Measurements from ENCODE around the gene TSPAN6.

TSPAN6 gene

DNA sequence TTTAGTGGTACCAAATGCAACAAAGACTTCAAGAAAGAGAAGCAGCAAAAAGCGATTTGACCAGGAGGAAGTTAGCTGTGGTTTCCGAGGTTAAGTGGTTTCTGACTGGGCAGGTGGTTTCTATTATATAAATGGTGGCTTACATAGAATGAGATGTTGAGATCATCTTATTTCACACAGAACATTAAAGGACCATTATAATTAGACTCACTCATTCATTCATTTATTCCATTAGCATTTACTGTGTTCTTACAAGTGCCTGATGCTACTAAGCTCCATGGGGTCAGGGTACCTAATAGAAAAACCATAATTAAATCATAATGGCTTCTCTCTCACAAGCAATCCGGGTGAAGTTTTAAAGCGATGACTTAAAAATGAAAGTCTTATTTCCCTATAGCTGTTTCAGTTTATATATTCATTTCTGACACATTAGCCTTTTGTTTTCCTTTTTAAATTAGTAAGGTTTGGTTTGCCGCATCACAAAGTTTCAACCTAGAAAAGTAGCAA, 10.6 kb downstream of the TSPAN6 start:
- peaks cover 15% of the 10 kb centered on the region for H4K20me1 ChIP-seq
- no peaks in the 10 kb centered on the region for H3K27me3 ChIP-seq
- no peaks in the 10 kb centered on the region for H3K9me3 ChIP-seq
- H3K4me1 ChIP-seq, result peaks cover 24% of the 10 kb centered on the region
- no peak for TF ChIP-seq Cebpa-rat (IDR thresholded peaks at IDR 0.05)
- no peak overlapping the region for H3K27ac ChIP-seq
- no peaks in the 10 kb centered on the region for H3K36me3 ChIP-seq
- no peak overlapping the region for H3K4me3 ChIP-seq
- no peak overlapping the region for H3K9ac ChIP-seq
- peak overlapping the region; percentile 70 for H3K4me2 ChIP-seq

DNA sequence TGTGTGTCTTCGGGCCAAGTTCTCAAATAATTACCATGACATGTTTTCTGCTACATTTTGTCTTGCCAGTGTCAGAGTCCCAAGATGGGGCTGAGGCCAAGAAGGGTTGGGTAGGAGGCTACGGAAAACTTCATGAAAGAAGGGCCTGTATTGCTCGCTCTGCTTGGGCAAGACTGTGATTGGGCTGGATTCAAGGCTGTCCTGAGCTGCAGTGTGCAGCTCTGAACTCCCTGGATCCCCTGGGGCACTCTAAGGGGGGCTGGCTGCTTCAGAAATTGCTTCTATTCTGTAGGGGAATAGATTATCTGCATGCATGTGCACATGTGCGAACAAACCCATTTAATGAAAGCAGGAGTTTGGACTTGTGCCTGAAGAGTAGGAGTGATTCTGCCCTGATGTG, 13.6 kb downstream of the TSPAN6 start:
- no peak overlapping the region for H3K4me3 ChIP-seq
- H3K27me3 ChIP-seq, result no peaks in the 10 kb centered on the region
- no peak overlapping the region for H3K27ac ChIP-seq
- H3K4me1 ChIP-seq, result peaks cover 24% of the 10 kb centered on the region
- peaks cover 15% of the 10 kb centered on the region for H4K20me1 ChIP-seq
- no peaks in the 10 kb centered on the region for H3K36me3 ChIP-seq
- H3K4me2 ChIP-seq, result no peak overlapping the region
- H3K9me3 ChIP-seq, result no peaks in the 10 kb centered on the region
- no peak for TF ChIP-seq Cebpa-rat (IDR thresholded peaks at IDR 0.05)
- no peak overlapping the region for H3K9ac ChIP-seq

DNA sequence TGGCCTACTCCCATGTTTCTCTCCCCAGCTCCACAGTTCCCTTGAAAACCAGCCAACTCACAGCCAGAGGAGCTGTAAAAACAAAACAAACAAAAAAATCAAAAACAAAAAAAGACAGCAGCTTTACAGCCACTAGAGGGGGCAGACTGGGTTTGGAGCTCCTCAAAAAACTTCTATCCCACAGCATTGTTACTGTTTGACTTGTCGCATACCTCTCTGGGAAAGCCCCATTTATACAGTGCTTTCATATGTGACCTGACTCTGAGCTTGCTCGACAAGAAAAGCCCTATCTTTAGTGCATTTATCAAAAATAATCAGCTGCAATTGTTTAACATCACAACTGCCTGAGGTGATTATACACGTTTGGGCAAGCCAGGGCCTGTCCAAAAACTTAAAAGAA, 21.6 kb downstream of the TSPAN6 start:
- Histone ChIP-seq H4K20me1 (no peaks in the 10 kb centered on the region), H3K9ac (no peak overlapping the region), H3K4me3 (no peak overlapping the region), H3K9me3 (no peaks in the 10 kb centered on the region), H3K4me2 (no peak overlapping the region), H3K27ac (no peak overlapping the region), H3K36me3 (no peaks in the 10 kb centered on the region), H3K27me3 (no peaks in the 10 kb centered on the region), H3K4me1 (no peaks in the 10 kb centered on the region)
- TF ChIP-seq Cebpa-rat (IDR thresholded peaks at IDR 0.05), result no peak

- Histone ChIP-seq H3K9ac (no peak overlapping the region), H3K27me3 (no peaks in the 10 kb centered on the region), H4K20me1 (no peaks in the 10 kb centered on the region), H3K4me2 (no peak overlapping the region), H3K36me3 (no peaks in the 10 kb centered on the region), H3K4me1 (peaks cover 6% of the 10 kb centered on the region), H3K27ac (no peak overlapping the region), H3K4me3 (no peak overlapping the region), H3K9me3 (no peaks in the 10 kb centered on the region)
- no peak for TF ChIP-seq Cebpa-rat (IDR thresholded peaks at IDR 0.05)
These were observed 24.7 kb downstream of the TSPAN6 start for GRCh38 chrX:100611951-100612350.

DNA sequence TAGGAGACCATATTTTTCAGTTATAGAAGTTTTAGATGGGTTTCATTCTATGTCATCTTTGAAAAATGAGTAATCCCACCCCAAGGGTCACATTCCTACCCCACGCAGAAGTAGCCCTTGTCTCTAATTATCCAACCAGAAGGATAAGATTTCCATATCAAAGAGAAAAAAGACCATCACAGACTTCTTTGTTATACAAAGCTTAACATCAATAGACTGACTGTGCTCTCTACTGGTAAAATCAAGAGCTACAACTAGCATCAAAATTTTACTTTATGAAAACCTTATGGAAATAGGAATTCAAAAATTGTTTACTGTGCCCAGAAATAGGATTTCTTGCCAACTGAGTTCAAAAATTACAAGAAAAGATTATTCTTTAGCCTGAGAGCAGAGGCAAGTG, 27.0 kb downstream of the TSPAN6 start:
- Histone ChIP-seq H3K27ac (no peak overlapping the region), H4K20me1 (no peaks in the 10 kb centered on the region), H3K9me3 (no peaks in the 10 kb centered on the region), H3K4me2 (no peak overlapping the region), H3K4me3 (no peak overlapping the region), H3K9ac (no peak overlapping the region), H3K36me3 (no peaks in the 10 kb centered on the region), H3K4me1 (peaks cover 22% of the 10 kb centered on the region), H3K27me3 (no peaks in the 10 kb centered on the region)
- no peak for TF ChIP-seq Cebpa-rat (IDR thresholded peaks at IDR 0.05)

DNA sequence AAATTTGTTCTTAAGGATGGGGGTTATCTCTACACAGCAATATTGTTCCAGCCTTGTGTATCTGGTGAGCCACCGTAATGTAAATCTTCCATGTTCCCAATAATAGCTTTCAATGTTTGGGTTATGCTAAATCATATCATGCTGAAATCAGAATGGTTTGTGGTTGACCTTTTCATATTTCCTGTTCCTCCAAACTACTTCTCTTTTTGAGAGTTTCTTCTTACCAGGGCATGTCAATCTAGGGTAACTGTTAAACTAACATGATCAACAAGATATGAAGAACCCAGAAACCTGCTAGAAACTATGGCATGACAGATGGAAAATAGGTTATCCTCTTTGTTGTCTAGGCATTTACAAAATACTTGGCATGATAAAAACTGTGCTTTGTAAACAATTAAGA, 29.9 kb downstream of the TSPAN6 start:
- H3K27me3 ChIP-seq, result no peaks in the 10 kb centered on the region
- no peaks in the 10 kb centered on the region for H3K9me3 ChIP-seq
- peak overlapping the region; percentile 71 for H3K4me2 ChIP-seq
- no peak for TF ChIP-seq Cebpa-rat (IDR thresholded peaks at IDR 0.05)
- H3K27ac ChIP-seq, result no peak overlapping the region
- H3K9ac ChIP-seq, result no peak overlapping the region
- no peak overlapping the region for H3K4me3 ChIP-seq
- no peaks in the 10 kb centered on the region for H4K20me1 ChIP-seq
- no peaks in the 10 kb centered on the region for H3K36me3 ChIP-seq
- H3K4me1 ChIP-seq, result peaks cover 22% of the 10 kb centered on the region

- TF ChIP-seq Cebpa-rat (IDR thresholded peaks at IDR 0.05), result no peak
- no peak overlapping the region for H3K27ac ChIP-seq
These were observed 35.8 kb downstream of the TSPAN6 start for GRCh38 chrX:100600758-100601157.

GRCh38 chrX:100600340-100600739, 36.3 kb downstream of the TSPAN6 start:
- H3K9me3 ChIP-seq, result no peaks in the 10 kb centered on the region
- H3K4me3 ChIP-seq, result no peak overlapping the region
- H3K4me2 ChIP-seq, result peak overlapping the region; percentile 11
- TF ChIP-seq Cebpa-rat (IDR thresholded peaks at IDR 0.05), result no peak
- no peak overlapping the region for H3K9ac ChIP-seq
- no peaks in the 10 kb centered on the region for H4K20me1 ChIP-seq
- no peaks in the 10 kb centered on the region for H3K36me3 ChIP-seq
- no peak overlapping the region for H3K27ac ChIP-seq
- H3K4me1 ChIP-seq, result peaks cover 8% of the 10 kb centered on the region; the same call in 1 of the 2 replicates
- no peaks in the 10 kb centered on the region for H3K27me3 ChIP-seq

More at GRCh38 chrX:100600758-100601157, 35.8 kb downstream of the TSPAN6 start:
- Histone ChIP-seq H3K9me3 (no peaks in the 10 kb centered on the region), H3K36me3 (no peaks in the 10 kb centered on the region), H3K27me3 (no peaks in the 10 kb centered on the region), H3K4me3 (no peak overlapping the region), H3K4me1 (peaks cover 11% of the 10 kb centered on the region), H3K4me2 (peak overlapping the region; percentile 11), H4K20me1 (no peaks in the 10 kb centered on the region), H3K9ac (no peak overlapping the region)

- Histone ChIP-seq H3K36me3 (no peaks in the 10 kb centered on the region), H3K9me3 (no peaks in the 10 kb centered on the region), H3K4me1 (peaks cover 8% of the 10 kb centered on the region; the same call in 1 of the 2 replicates), H3K9ac (no peak overlapping the region), H3K27me3 (no peaks in the 10 kb centered on the region), H3K4me2 (no peak overlapping the region), H3K27ac (no peak overlapping the region), H3K4me3 (no peak overlapping the region), H4K20me1 (no peaks in the 10 kb centered on the region)
- TF ChIP-seq Cebpa-rat (IDR thresholded peaks at IDR 0.05), result no peak
These were observed 37.1 kb downstream of the TSPAN6 start for GRCh38 chrX:100599456-100599855.

DNA sequence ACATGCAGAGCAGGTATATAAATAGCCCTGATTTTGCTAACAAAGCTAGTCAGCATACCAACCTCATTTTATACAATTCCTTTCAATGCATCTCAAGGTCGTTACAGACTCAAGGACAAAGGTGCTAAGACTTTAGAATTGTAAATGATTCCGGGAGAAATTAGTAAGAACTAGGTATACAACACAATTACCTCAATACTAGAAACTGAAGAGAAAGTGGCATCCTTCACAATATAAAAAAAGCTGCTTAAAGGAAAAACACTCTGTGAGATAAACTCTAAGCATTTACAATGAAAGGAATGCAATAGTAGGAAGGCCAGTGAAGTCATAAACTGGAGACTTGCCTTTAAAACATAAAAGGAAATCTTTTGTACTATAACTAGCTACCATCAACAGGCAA, 40.0 kb downstream of the TSPAN6 start:
- Histone ChIP-seq H4K20me1 (no peaks in the 10 kb centered on the region), H3K27me3 (no peaks in the 10 kb centered on the region), H3K9ac (no peak overlapping the region), H3K36me3 (no peaks in the 10 kb centered on the region), H3K27ac (no peak overlapping the region), H3K9me3 (no peaks in the 10 kb centered on the region), H3K4me2 (no peak overlapping the region), H3K4me1 (peaks cover 8% of the 10 kb centered on the region; the same call in 1 of the 2 replicates), H3K4me3 (no peak overlapping the region)
- TF ChIP-seq Cebpa-rat (IDR thresholded peaks at IDR 0.05), result no peak

DNA sequence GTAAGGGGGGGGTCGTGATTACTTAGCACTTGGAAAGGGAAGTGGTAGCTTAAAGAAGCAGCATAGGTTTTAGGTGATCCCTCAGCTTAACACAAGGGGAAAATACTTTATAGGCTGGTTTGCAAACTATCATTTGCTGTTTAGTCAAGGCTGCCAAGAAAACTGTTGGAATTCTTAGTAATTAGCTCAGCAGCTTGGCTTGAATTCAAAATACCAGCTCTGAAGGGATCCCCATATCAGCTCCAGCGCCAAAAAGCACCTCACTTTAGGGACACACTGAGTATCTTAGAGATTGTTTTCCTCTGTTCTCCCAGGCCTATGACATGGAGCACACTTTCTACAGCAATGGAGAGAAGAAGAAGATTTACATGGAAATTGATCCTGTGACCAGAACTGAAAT, 43.0 kb downstream of the TSPAN6 start:
- Histone ChIP-seq H3K9ac (no peak overlapping the region), H3K4me3 (no peak overlapping the region), H3K36me3 (no peaks in the 10 kb centered on the region), H3K27me3 (no peaks in the 10 kb centered on the region), H4K20me1 (no peaks in the 10 kb centered on the region), H3K27ac (no peak overlapping the region), H3K4me2 (no peak overlapping the region), H3K4me1 (0 out of 2 replicates have a peak, but pooled peaks cover 6% of the 10 kb centered on the region), H3K9me3 (no peaks in the 10 kb centered on the region)
- TF ChIP-seq Cebpa-rat (IDR thresholded peaks at IDR 0.05), result no peak
